Spleen (tissue), 7 donors: ENCODE measurements around the gene CHERP.

Experiments
- POLR2A ChIP-seq, 3 donors: fragments of 450-650 bp; IDR thresholded peaks; one replicate each; pipeline ENCODE4 v1.5.1; 2017; ENCODE audit warnings: antibody characterized with exemption in 3 of 3, mild to moderate bottlenecking in 1 of 3
- POLR2AphosphoS5 ChIP-seq, 3 donors: sonication (generic); formaldehyde crosslinking; IDR thresholded peaks; one replicate each; pipeline ENCODE4 v1.5.1; 2017; ENCODE audit warnings: antibody characterized with exemption in 3 of 3
- TF ChIP-seq, protein P1 (sequence below), 11 experiments: fragments of 200-600 bp in 7 of 11; fragments of 450-650 bp in 4 of 11; sonication (generic) in 4 of 11; IDR thresholded peaks in 8 of 11; conservative IDR thresholded peaks in 3 of 11; 1 replicate in 7 of 11; 2 replicates in 4 of 11; pipeline versions ENCODE4 v1.4.0 to v1.8.0; 2016 to 2021; ENCODE audit warnings: antibody characterized with exemption in 11 of 11, inconsistent platforms in 4 of 11, mild to moderate bottlenecking in 1 of 11
- donor health status: DM: no; HTN: no; CAD: no; lungs with moderate emphysema.
- donor health status: DM: no; HTN: no; CAD: no.
- donor health status: DM: no; HTN: no; CAD: no.

DNA sequence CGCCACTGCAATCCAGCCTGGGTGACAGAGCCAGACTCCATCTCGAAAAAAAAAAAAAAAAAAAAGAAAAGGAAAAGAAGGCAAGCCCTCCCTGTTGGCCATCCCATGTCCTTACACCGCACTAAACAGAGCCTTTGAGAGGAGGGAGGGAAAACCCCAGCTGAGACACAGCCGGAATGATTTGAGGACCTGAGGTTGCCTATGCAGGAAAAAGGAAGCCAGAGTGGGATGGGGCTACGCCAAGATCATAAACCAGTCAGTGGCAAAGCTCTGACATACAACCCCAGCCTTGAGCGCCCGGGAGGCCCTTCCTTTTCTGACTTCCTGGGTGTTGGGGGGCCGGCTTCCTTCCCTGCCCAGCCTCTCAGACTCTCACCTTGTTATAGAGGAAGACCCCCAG is 12.5 kb upstream of the CHERP start:
- TF ChIP-seq, protein P1, sequence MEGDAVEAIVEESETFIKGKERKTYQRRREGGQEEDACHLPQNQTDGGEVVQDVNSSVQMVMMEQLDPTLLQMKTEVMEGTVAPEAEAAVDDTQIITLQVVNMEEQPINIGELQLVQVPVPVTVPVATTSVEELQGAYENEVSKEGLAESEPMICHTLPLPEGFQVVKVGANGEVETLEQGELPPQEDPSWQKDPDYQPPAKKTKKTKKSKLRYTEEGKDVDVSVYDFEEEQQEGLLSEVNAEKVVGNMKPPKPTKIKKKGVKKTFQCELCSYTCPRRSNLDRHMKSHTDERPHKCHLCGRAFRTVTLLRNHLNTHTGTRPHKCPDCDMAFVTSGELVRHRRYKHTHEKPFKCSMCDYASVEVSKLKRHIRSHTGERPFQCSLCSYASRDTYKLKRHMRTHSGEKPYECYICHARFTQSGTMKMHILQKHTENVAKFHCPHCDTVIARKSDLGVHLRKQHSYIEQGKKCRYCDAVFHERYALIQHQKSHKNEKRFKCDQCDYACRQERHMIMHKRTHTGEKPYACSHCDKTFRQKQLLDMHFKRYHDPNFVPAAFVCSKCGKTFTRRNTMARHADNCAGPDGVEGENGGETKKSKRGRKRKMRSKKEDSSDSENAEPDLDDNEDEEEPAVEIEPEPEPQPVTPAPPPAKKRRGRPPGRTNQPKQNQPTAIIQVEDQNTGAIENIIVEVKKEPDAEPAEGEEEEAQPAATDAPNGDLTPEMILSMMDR (IDR thresholded peaks at IDR 0.05 in 8 of 11, conservative IDR thresholded peaks at IDR 0.05 in 3 of 11), result no peak
- no peak for TF ChIP-seq POLR2AphosphoS5 (IDR thresholded peaks at IDR 0.05)
- no peak for TF ChIP-seq POLR2A (IDR thresholded peaks at IDR 0.05)
